Activated naive CD4-positive, alpha-beta T cell treated with anti-CD3 and anti-CD28 coated beads, Interleukin-2, amount 10 ng/mL, durations not matched to agents 5 hours and 36 hours (primary cell): ENCODE data around the gene ITGB4. TPM values are rescaled to one million over a fixed set of nuclear protein-coding genes. Genes with fewer than 3 reads are reported as not detected.

ENCODE experiments used
- microRNA-seq: library from miRNA; unstranded; fragments of <30 nt; microRNA quantifications from one replicate; pipeline ENCODE4 v1.2.0, GENCODE V29; 2022; ENCODE audit warnings: borderline microRNAs expressed, borderline replicate concordance
- total RNA-seq, 2 experiments: library from RNA; stranded (reverse); gene quantifications; one replicate each; pipeline ENCODE4 v1.2.3, GENCODE V29; 2021

Gene ITGB4
- total RNA-seq = 1 to 10 TPM; 1.5 to 1.6 TPM

GRCh38 chr17:75720656-75721462 is at the start of gene ITGB4:
ITGB4 (plus strand) TSS chr17:75721459; CDS start chr17:75724704, 3,245 bp downstream.

GRCh38 chr17:75764711-75765421 is 43.6 kb downstream of the ITGB4 start, which contains the start of gene GALK1:
GALK1 (minus strand) TSS chr17:75765192; CDS start chr17:75765136, 56 bp downstream.

GRCh38 chr17:75784473-75785015 is 63.3 kb downstream of the ITGB4 start, which contains the start of gene UNK:
UNK (plus strand) TSS chr17:75784806; CDS start chr17:75784881, 75 bp downstream.

Small RNA genes within 50 kb of the gene (microRNA-seq; reads per million reads assigned to microRNA genes)
- not detected for gene MIR4738

Other genes starting within 250 kb of the ITGB4 start
- gene CASKIN2, start 205.9 kb upstream of the ITGB4 start, total RNA-seq = 1 to 10 TPM; 1.3 to 1.6 TPM
- gene TSEN54, start 204.9 kb upstream of the ITGB4 start, total RNA-seq = 10 to 100 TPM; 45.7 to 46.0 TPM
- gene LLGL2, start 195.8 kb upstream of the ITGB4 start, total RNA-seq = 10 to 100 TPM; 22.2 to 23.4 TPM
- gene MYO15B, start 133.7 kb upstream of the ITGB4 start, total RNA-seq = 10 to 100 TPM; 31.0 to 32.0 TPM
- gene SMIM5, start 88.0 kb upstream of the ITGB4 start, total RNA-seq = under 1 TPM in 1 of 2 experiments, not detected in 1; 0.15 TPM
- gene RECQL5, start 54.3 kb upstream of the ITGB4 start, total RNA-seq = 10 to 100 TPM; 37.6 to 43.7 TPM
- gene SAP30BP, start 54.1 kb upstream of the ITGB4 start, total RNA-seq = 10 to 100 TPM; 70.5 to 79.5 TPM
- 10 to 100 TPM; 32.4 to 36.0 TPM for gene GALK1, start 43.7 kb downstream of the ITGB4 start, total RNA-seq
- 10 to 100 TPM; 24.7 to 29.8 TPM for gene UNK, start 63.3 kb downstream of the ITGB4 start, total RNA-seq
- gene UNC13D, start 122.9 kb downstream of the ITGB4 start, total RNA-seq = 100 to 1,000 TPM; 170 to 185 TPM
- 10 to 100 TPM; 84.7 to 87.8 TPM for gene WBP2, start 133.9 kb downstream of the ITGB4 start, total RNA-seq
- gene TRIM47, start 157.1 kb downstream of the ITGB4 start, total RNA-seq = 10 to 100 TPM; 26.7 to 33.0 TPM
- 10 to 100 TPM; 29.1 to 30.9 TPM for gene TRIM65, start 175.5 kb downstream of the ITGB4 start, total RNA-seq
- 10 to 100 TPM; 86.9 to 87.8 TPM for gene MRPL38, start 183.4 kb downstream of the ITGB4 start, total RNA-seq
- 10 to 100 TPM; 15.9 to 20.2 TPM for gene FBF1, start 219.6 kb downstream of the ITGB4 start, total RNA-seq